MM.1S (cell line): ENCODE measurements around the gene CCDC85B.

Experiments used
- DNase-seq: peaks from one replicate; pipeline ENCODE4 v3.0.0-alpha.2; 2015
- H2AFZ ChIP-seq: fragments of 300-600 bp; sonication (generic); 2 replicates; pipeline ENCODE4 v1.6.0; 2016; ENCODE audit warnings: antibody characterized with exemption, low read length
- H3F3A ChIP-seq: fragments of 300-600 bp; sonication (generic); 2 replicates; pipeline ENCODE4 v1.6.1; 2016; ENCODE audit warnings: mild to moderate bottlenecking, antibody characterized with exemption, low read length, moderate library complexity, mixed read lengths; ENCODE audit not compliant: insufficient read depth
- H3K27ac ChIP-seq: fragments of 300-600 bp; sonication (generic); 2 replicates; pipeline ENCODE4 v1.5.1; 2016; ENCODE audit warnings: mild to moderate bottlenecking, low read length
- H3K27me3 ChIP-seq: fragments of 300-600 bp; sonication (generic); replicated peaks from 2 replicates; pipeline ENCODE4 v1.6.0; 2016; ENCODE audit warnings: low read length; ENCODE audit not compliant: insufficient read depth
- H3K36me3 ChIP-seq: fragments of 300-600 bp; sonication (generic); replicated peaks from 2 replicates; pipeline ENCODE4 v1.6.1; 2016; ENCODE audit warnings: mild to moderate bottlenecking, low read length, mixed read lengths; ENCODE audit not compliant: insufficient read depth
- H3K4me1 ChIP-seq: fragments of 300-600 bp; sonication (generic); 2 replicates; pipeline ENCODE4 v1.6.1; 2016; ENCODE audit warnings: low read length, mixed read lengths
- H3K4me2 ChIP-seq: fragments of 300-600 bp; sonication (generic); 2 replicates; pipeline ENCODE4 v1.6.0; 2016; ENCODE audit warnings: low read depth, low read length
- H3K4me3 ChIP-seq: fragments of 300-600 bp; sonication (generic); 2 replicates; pipeline ENCODE4 v1.5.1; 2016; ENCODE audit warnings: low read length, mixed read lengths
- H3K79me2 ChIP-seq: fragments of 300-600 bp; sonication (generic); 2 replicates; pipeline ENCODE4 v1.6.1; 2016; ENCODE audit warnings: mixed run types, low read length, mixed read lengths
- H3K9ac ChIP-seq: fragments of 300-600 bp; sonication (generic); 2 replicates; pipeline ENCODE4 v1.6.1; 2016; ENCODE audit warnings: low read length, mixed read lengths
- H3K9me2 ChIP-seq: fragments of 300-600 bp; sonication (generic); replicated peaks from 2 replicates; pipeline ENCODE4 v1.6.1; 2016; ENCODE audit warnings: mild to moderate bottlenecking, low read length, mixed read lengths; ENCODE audit not compliant: insufficient read depth
- H3K9me3 ChIP-seq: fragments of 300-600 bp; sonication (generic); replicated peaks from 2 replicates; pipeline ENCODE4 v1.6.1; 2016; ENCODE audit warnings: mild to moderate bottlenecking, low read length, mixed read lengths; ENCODE audit not compliant: insufficient read depth
- H4K20me1 ChIP-seq: fragments of 300-600 bp; sonication (generic); 2 replicates; pipeline ENCODE4 v1.6.1; 2016; ENCODE audit warnings: mild to moderate bottlenecking, low read length, moderate library complexity, mixed read lengths; ENCODE audit not compliant: insufficient read depth
- CTCF ChIP-seq: fragments of 300-600 bp; sonication (generic); IDR thresholded peaks from 2 replicates; pipeline ENCODE4 v1.5.1; 2016; ENCODE audit warnings: antibody characterized with exemption, low read length, mixed read lengths
- EZH2 ChIP-seq: fragments of 300-600 bp; sonication (generic); optimal IDR thresholded peaks from 2 replicates; pipeline ENCODE3; 2017; ENCODE audit warnings: low read depth, mild to moderate bottlenecking, antibody characterized with exemption, low read length, mixed read lengths
- EZH2phosphoT487 ChIP-seq: fragments of 300-600 bp; sonication (generic); IDR thresholded peaks from 2 replicates; pipeline ENCODE4 v1.6.1; 2018; ENCODE audit warnings: antibody characterized with exemption, low read length

Gene CCDC85B

GRCh38 chr11:65884716-65885092 lies 5.8 kb upstream of the CCDC85B start:
- Histone ChIP-seq H2AFZ (no peak overlapping the region), H3K36me3 (peaks cover 8% of the 10 kb centered on the region), H3K4me1 (peaks cover 23% of the 10 kb centered on the region), H3K9ac (no peak overlapping the region), H3K27ac (no peak overlapping the region), H3K4me2 (no peak overlapping the region; the same call in 1 of the 2 replicates), H3K9me3 (no peaks in the 10 kb centered on the region), H3K9me2 (no peaks in the 10 kb centered on the region), H3K79me2 (peaks cover 26% of the 10 kb centered on the region), H3F3A (peaks cover 19% of the 10 kb centered on the region), H3K27me3 (no peaks in the 10 kb centered on the region), H4K20me1 (no peaks in the 10 kb centered on the region), H3K4me3 (no peak overlapping the region)
- TF ChIP-seq CTCF (peak; percentile 100), EZH2 (no peak)
- DNase-seq, result peak; percentile 79

GRCh38 chr11:65885231-65885630 lies 5.2 kb upstream of the CCDC85B start:
- Histone ChIP-seq H3F3A (peaks cover 23% of the 10 kb centered on the region), H3K9me3 (no peaks in the 10 kb centered on the region), H3K9ac (no peak overlapping the region), H3K4me2 (no peak overlapping the region), H4K20me1 (no peaks in the 10 kb centered on the region), H3K79me2 (peaks cover 26% of the 10 kb centered on the region), H3K4me3 (no peak overlapping the region), H2AFZ (no peak overlapping the region), H3K27me3 (no peaks in the 10 kb centered on the region), H3K36me3 (peaks cover 8% of the 10 kb centered on the region), H3K9me2 (no peaks in the 10 kb centered on the region), H3K4me1 (peaks cover 28% of the 10 kb centered on the region), H3K27ac (no peak overlapping the region)
- no peak for DNase-seq
- TF ChIP-seq EZH2, result no peak
- TF ChIP-seq CTCF, result no peak
- no peak for TF ChIP-seq EZH2phosphoT487

- H3K9ac ChIP-seq, result no peak overlapping the region
- DNase-seq, result no peak
- H3K36me3 ChIP-seq, result peaks cover 8% of the 10 kb centered on the region
- H3K4me1 ChIP-seq, result peaks cover 28% of the 10 kb centered on the region
- H3F3A ChIP-seq, result peaks cover 23% of the 10 kb centered on the region
- no peaks in the 10 kb centered on the region for H4K20me1 ChIP-seq
- no peak overlapping the region for H3K27ac ChIP-seq
- no peaks in the 10 kb centered on the region for H3K27me3 ChIP-seq
- no peak overlapping the region for H2AFZ ChIP-seq
- H3K9me3 ChIP-seq, result no peaks in the 10 kb centered on the region
- H3K4me2 ChIP-seq, result no peak overlapping the region
- no peak for TF ChIP-seq EZH2phosphoT487
- TF ChIP-seq EZH2, result no peak
- H3K9me2 ChIP-seq, result no peaks in the 10 kb centered on the region
- peaks cover 30% of the 10 kb centered on the region for H3K79me2 ChIP-seq
- no peak overlapping the region for H3K4me3 ChIP-seq
Observed at GRCh38 chr11:65885808-65886536, 4.5 kb upstream of the CCDC85B start.
